SHP77 treated with DMSO at 0.1 percent for 48 hours (cell line): ENCODE measurements around the gene SRP68.
A peak's percentile ranks its signal among the peaks of the same experiment; 100 is the strongest.

Experiments
- DNase-seq: peaks from one replicate; lab custom pipeline; 2025; lab: John Stamatoyannopoulos, UW

Gene SRP68

DNA sequence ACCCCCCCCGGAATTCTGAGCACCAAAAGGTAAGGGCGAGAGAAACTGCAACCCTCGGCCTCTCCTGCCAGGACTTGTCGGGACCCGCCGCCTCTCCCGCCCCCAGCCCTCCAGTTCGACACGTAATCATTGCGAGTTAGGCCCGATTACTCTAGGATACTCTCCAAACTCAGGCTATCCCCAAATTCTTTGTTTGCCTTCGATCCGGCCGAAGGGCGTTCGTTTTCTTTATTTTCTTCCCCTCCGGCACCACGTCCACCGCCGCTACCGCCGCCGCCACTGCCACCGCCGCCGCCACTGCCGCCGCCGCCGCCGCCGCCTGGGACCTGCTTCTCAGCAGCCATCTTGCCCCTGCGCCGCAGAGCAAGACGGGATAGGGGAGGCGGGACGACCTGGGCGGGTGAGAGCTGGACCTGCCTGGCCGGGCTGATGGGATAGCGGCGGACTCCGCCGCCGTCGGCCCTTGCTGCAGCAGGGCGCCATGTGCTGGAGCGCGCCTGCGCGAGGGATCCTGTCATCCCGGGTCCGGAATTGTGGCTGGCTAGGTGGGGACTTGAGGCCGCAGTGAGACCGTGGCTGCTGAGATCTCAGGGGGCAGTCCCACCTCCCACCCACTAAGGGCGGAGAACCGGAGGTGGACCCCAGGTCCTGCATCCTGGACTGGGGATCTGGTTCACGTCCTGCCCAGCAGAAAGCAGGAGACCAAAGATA, at the start of gene SRP68:
TSS of gene SRP68 (minus strand) at position 370 of the 711 bp plus-strand sequence. CDS start at position 344, 26 bp downstream.
- DNase-seq: peak; percentile 75

DNA sequence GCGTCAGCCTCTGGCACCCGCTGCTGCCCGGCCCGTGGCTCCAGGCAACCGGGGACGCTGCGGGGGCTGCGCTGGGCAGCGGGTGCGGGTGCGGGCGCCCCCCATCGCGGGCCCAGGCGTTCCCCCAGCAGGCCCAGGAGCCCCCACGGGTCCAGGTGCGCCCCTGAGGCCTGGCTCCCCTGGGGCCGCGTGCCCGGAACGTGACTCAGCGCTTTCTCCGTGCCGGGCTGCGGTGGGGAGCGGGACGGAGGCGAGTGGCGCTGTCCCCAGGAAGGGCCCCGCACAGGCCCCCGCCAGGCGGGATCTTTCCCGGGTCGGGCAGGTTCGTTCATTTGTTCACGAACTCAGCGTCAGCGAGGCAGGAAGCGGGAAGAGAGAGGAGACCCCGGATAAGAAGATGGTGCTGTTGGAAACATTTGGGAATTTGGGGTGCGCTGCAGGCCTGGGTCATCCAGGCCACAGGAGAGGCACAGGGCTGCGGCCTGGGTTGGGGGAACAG, 49.7 kb upstream of the SRP68 start:
- no peak for DNase-seq

DNA sequence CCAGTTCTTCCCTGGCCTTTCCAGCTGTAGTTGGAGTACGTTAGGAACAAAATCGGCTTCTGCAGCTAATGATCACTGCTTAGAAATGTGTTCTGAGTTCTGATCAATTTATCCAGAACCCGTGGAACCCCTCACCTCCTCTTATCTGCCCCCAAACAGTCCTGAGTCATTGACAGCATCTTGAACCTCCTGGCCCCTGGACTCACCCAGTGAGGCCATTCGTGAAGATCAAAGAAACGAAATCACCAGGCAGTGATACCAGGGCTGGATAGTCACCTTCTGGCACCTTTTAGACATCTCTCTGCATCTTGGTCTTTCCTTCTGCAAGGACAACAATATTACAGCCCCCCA, 48.3 kb upstream of the SRP68 start:
- DNase-seq: no peak

DNA sequence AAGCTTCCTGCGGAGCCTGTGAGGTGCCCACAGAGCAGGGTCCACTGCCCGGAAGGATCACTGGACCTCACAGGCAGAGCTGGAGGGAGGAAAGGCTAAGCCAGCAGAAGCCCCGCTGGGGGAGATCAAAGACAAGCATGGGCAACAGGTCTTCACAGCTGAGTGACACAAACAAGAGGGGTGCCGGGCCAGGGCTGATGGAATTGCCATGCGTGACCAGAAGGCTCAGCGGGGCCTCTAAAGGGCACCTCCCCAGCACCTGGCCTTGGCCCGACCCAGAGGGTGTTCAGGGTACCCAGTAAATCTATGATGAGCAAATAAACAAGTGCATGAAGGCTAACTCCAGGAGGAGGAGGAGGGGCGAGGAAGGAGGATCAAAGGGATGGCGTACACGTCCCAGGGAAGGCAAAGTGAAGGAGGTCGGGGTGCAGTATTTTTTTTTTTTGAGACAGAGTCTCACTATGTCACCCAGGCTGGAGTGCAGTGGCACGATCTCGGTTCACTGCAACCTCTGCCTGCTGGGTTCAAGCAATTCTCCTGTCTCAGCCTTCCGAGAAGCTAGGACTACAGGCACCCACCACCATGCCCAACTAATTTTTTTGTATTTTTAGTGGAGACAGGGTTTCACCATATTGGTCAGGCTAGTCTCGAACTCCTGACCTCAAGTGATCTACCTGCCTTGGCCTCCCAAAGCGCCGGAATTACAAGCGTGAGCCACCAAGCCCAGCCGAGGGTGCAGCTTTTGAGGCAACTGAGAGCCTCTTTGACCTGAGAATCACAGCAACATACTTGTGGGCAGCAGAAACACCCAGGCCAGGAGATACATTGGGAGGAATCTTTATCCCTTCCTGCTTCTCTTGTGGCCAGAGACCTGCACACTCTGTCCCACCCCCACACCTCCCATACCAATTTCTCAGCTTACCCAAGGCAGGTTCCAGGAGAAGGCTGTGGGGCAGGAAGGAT, 47.4 kb upstream of the SRP68 start:
- DNase-seq: no peak

DNA sequence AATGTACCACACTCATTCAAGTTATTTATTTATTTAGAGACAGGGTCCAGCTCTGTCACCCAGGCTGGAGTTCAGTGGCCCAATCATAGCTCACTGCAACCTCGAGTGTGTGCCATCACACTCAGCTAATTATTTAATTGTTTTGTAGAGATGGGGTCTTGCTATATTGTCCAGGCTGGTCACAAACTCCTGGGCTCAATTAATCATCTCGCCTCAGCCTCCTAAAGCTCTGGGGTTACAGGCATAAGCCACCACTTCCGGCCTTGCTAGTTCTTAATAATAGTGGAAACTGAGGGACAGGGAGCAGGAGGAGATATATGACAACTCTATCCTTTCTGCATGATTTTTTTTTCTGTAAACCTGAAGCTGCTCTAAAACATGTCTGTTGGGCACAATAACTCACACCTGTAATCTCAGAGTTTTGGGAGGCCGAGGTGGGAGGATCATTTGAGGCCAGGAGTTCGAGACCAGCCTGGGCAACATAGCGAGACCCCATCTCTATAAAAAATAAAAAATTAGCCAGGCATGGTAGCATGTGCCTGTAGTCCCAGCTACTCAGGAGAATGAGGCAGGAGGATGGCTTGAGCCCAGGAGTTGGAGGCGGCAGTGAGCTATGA, 42.9 kb upstream of the SRP68 start:
- no peak for DNase-seq

DNA sequence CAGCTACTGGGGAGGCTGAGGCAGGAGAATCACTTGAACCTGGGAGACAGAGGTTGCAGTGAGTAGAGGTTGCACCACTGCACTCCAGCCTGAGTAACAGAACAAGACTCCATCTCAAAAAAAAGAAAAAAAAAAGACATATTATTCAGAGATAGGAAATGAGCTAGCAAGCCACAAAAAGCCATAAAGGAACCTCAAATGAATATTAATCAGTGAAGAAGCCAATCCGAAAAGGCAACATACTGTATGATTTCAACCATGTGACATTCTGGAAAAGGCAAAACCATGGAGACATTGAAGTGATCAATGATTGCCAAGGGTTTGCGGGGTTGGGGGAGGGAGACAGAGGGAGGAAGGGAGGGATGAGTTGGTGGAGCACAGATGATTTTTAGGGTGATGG, 39.6 kb upstream of the SRP68 start:
- no peak for DNase-seq

DNA sequence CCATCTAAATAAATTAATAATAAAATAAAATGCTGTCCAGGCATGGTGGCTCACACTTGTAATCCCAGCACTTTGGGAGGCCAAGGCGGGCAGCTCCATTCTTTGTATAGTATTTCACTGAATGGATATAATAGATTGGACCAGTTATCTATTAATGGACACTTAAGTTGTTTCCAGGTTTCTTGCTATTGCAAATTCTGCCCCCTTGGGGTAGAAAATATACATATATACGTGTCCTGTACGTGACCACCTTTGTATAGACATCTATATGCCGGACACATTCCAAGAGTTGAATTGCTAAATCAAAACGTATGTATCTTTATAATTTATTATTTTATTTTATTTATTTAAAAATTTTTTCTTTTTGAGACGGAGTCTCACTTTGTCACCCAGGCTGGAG, 35.2 kb upstream of the SRP68 start:
- no peak for DNase-seq

DNA sequence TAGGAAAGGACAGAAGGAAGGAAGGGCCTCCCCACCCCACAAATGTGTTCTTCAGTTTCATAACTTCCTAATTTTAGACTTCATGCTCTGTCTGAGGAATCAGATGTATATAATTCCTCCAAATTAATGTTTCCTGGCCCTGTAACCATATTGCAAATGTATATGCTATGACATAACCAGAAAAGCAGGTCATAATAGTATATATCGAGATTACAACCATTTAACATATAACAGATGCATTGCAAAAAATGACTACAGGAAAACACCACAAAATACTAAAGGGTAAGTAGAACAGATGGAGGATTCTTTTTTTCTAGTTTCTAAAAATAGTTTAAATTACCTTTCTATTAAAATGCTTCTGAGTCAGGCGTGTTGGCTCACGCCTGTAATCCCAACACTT, 34.4 kb upstream of the SRP68 start:
- no peak for DNase-seq

DNA sequence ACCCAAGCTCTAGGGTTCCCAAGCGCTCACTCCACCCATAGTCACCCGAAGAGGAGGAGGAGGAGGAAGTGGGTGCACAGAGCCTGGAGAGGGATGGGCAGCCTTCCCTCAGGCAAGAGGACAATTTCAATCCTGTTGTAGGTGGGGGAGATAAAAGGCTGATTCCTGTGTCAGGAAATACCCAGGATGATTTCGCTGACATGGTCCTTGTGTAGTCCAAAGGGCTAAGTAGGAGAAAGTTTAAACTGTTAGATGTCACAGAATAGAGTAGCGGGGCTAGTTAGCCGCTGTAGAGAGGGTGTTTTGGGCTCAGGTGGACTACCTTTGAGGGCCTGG, 32.5 kb upstream of the SRP68 start:
- DNase-seq: no peak

DNA sequence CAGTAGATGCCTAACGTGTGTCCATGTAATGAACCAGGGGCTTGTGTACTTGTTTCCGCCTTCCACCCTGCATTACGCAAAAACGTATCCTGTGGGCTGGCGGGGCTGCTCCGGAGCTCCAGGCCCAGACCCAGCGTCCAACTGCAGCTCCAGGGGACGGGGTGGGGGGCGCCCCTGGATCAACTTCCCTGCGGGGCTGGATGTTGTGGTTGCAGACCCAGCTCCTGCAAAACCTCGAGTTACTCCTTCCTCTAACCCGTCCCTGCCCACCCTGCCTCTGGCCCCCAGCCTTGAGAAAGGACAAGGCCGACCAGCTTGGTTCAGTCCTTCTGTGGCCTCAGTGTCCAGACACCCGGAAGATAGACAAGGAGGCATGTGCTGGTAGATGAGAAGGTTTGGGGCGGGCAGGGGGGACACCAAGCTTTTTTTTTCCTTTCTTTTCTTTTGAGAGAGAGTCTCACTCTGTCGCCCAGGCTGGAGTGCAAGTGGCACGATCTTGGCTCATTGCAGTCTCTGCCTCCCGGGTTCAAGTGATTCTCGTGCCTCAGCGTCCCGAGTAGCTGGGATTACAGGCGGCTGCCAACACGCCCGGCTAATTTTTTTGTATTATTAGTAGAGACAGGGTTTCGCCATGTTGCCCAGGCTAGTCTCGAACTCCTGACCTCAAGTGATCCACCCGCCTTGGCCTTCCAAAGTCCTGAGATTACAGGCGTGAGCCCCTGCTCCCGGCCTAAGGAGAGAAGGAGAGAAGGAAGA, 32.0 kb upstream of the SRP68 start:
- no peak for DNase-seq

DNA sequence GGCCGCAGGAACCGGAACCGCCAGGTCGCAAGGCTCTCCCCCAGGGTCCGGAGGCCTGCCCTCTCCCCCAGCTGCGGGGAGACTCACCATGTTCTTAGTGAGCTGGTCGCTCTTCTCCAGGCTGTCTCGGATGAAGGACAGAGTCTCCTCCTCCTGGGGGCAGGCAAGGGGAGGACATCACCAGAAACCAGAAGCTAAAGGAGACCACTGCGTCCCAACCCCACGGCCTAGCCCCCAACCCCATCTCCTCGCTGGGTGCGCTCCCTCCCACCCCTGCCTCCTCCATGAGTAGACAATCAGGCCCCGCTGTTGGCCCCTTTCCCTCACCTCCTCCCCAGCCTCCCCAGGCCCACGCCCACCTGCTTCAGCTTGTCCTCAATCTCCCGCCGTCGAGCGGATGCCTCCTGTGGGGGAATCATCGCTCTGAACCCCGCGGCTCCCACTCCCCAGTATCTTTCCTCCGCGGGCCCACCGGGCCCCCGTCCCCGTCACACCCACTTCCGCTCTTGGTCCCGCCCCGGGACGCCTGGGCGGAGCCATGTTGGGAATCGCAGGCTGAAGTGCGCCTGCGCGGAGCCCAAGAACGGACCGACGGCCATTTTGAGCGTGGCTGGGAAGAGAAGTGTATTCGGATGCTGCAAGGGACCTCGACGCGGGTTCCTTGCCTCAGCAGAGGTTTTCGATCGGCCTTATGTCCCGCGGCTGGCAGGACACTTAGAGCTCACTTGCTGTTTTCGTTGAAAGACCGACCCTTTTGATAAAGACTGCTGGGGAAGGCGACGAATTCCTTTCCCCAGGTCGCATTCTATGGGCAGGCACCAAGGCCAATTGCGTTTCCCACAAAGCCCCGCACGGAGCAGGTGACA, 31.2 kb upstream of the SRP68 start, which contains the start of gene EXOC7:
TSS of gene EXOC7 (minus strand) at position 514 of the 866 bp plus-strand sequence. CDS start at position 419, 95 bp downstream.
- peak; percentile 92 for DNase-seq

DNA sequence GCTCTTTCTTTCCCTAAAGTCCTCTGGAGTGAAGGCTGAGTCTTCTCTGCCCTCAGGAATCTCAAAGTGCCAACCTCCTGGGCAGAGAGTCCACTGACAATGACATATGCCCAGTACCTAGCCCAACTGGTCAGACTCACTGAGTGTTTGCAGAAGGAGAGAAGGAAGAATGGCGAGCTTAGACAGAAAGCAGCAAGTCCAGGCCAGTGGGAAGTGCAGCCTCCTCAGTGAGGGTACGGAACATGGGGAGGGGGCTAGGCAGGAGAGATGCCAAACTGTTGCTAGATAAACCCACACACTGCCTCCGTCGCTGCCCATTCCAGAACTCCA, 30.6 kb upstream of the SRP68 start:
- no peak for DNase-seq

DNA sequence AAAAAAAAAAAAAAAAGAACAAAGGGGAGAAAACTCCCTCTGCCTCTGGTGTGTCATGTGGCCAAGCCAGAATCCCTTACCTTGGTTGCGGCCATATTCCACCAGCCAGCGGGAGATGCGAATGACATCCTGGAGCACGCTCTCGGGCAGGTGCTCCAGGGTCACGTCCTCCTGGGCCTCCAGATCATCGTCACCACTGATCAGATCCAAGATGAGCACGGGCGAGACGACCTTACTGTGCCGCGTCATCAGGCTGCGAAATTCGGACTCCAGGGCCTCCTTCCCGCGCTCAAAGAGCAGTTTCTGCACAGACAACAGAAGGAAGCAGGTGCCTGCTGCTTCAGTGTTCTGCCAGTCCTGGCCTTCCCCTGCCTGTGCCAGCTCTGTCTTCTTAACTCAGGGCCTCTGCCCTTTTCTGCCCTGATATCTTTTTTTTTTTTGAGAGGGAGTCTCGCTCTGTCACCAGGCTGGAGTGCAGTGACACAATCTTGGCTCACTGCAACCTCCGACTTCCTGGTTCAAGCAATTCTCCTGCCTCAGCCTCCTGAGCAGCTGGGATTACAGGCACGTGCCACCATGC, 25.5 kb upstream of the SRP68 start:
- DNase-seq: no peak

DNA sequence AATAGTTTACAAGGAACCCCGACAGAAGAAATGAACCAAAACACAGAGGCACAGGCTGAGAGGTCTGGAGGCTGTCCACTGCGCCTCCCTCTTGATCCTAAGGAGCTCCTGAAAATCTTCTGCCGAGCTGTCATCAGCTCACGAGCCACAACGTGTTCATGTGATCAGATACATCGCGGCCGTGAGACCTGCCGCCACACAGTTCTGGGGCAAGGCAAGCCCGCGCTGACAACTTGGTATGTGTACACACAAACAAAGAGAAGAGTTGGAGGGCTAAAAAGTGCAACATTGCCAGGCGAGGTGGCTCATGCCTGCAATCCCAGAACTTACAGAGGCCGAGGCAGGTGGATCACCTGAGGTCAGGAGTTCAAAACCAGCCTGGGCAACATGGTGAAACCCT, 23.6 kb upstream of the SRP68 start:
- DNase-seq: no peak

DNA sequence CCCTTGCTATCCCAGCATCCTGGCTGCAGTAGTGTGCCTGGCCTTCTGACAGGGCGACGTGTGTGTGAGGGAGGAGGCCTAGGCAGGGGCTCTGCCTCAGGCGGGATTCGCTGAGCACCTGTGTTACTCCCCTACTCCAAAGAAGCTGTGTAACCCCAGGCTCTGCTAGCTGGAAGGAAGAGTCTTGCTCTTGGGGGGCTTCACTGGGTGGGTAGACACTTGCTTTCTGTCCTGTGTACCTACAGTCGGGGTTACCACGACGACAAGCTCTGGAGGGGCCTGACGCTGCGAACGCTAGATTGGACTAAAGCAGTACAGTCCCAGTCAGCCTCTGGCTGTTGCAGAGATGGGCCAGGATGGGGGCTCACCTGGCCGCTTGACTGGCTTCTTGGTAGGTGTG, 21.7 kb upstream of the SRP68 start:
- DNase-seq: no peak

DNA sequence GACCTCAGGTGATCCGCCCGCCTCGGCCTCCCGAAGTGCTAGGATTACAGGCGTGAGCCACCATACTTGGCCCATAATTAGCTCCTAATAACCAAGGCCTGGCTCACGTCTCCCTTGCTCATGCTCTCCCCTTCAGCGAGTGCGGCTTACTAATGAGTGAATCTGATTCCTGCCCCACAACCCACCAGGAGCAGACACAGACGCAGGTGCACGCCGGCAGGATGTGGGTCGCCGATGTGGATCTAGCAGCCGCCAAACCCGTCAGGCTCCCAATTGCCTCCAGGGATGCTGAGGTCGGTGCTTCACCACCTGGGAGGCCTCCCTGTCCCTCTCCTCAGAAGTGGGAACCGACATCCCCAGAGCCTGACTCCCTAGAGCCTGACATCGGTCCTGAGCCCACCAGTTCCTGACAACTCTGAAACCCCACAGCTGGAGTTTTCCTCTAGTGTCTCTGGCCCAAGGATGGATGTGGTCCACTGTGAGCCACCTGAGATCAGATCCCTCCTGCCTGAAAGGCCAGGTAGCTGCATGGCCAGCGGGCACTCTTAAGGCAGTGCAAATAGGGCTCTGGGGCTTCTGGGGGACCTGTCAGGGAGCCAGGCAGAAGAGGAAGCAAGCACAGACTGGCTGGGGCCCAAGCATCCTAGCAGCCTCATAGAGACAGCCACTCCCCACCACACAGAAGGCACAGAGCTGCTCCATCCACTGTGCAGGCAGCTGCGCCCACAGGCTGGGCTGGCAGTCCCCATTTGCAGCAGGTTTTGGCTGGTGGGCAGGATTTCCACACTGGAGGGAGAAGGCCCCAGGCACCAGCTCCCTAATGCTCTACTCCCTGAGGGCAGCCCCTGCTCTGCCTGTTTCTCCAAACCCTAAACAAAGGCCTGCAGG, 20.5 kb upstream of the SRP68 start:
- no peak for DNase-seq

DNA sequence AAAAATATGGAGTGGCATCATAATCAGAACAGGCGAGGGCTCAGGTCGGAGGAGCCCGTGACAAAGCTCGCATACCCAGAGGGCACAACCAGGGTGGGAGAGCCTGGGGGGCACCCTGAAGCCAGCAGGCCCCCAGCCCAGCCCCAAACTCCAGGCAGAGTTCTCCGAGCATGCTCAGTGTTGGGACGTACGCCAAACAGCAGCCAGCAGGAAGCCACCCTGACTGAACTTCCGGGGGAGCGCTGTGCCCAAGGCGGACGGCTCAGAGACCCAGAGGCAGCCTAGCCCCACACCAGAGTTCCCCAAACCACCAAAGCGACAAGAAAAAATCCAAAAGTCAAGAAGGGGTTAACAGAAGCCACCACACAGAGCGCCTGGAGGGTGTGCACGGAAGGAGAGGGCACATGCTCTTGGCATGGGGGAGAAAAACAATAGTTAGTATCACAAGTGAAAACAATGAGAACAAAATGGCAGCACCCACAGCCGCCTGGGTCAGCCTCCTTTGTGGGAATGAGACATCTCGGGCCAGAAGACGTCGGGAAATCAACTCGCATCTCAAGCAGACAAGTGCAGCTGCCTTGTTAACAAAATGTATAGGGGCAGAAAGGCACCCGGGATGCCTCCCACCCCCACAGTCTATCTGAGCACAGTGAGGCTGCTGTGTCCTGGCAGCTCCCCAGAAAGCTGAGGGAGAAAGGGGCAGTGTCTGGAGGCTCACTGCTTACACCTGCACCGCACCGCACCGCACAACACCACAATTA, 19.4 kb upstream of the SRP68 start:
- DNase-seq: no peak

DNA sequence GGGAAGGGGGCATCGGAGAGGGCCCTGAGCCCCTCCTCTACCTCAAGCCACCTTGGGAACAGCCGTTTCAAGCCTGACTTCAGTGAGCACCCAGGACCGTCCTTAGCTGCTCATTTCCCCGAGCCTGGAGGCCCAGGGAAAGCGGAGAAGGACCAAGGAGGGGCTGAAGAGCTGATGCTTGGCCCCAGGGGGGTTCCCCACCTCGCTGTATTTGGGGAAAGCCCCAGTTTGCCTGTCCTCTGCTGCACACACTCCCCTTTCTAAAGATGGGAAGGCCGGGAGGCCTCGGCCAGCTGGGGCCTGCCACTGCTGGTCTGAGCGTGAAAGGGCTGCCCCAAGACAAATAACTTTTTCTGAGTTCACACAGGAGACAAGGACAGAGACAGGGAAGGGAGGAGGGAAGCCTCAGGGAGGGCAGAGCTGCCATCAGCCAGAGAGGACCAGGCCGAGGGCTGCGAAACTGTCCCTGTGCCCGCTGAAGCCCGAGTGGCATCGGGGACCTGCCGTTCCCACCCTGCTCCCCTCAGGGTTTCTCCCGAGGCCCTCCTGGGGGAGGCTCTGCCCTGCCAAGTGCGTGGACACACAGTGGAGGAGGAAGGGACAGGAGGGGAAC, 18.3 kb upstream of the SRP68 start:
- no peak for DNase-seq
